HG02885 (cell line): ENCODE measurements around the gene HDAC7.

Experiments
- ATAC-seq: cut with Tn5 transposase; IDR thresholded peaks from one replicate; pipeline ENCODE4 v1.9.1; 2021; ENCODE audit warnings: mild to moderate bottlenecking; ENCODE audit not compliant: unreplicated experiment, poor library complexity

The HDAC7 gene

GRCh38 chr12:47819896-47820630 lies at the start of gene HDAC7:
TSS of gene HDAC7 (minus strand) at chr12:47819903. CDS start at chr12:47819785, 118 bp downstream.
- ATAC-seq = peak; percentile 48

DNA sequence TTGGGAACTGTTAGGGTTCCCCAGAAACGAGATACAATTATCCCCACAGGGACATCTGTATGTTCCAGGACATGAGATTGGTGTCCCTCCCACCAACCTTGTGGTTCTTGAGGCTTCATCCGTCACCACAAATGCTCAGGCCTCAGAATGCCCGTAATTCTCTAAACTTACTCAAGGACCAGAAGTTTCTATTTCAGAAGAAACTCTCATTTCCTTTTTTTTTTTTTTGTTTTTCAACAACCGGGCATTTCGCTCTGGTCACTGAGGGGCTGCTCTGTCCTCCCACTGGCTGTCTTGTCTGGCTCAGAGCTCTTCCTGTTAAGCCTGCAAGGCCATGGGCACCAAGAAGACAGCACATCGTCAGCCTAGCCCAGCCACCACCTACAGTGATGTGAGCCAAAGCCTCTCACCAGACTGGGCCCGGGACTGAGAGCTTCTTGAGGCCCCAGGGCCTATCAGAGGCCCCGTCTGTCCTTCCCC lies 48.9 kb upstream of the HDAC7 start:
- ATAC-seq = peak; percentile 78

GRCh38 chr12:47868041-47868440 lies 48.3 kb upstream of the HDAC7 start:
- ATAC-seq = peak; percentile 24

DNA sequence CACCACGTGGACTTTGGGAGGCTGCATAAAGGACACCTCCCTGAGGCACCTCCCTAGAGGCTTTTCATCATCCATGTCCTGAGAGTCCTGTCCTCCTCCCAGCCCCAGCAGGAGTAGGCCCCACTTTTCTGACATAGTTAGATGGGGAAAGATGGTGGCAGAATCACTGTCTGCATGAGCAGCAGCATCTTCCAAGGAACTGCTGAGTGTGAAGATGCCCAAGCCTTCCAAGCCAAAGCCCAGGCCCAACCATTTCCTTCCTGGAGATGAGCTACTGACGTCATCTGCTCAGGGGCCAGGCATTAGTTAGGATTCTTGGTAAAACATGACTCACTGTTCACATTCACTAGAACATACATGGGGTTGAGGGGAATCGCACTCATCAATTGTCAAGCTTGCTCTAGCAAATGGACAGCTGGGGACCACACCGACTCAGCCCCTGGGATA lies 47.8 kb upstream of the HDAC7 start:
- no peak for ATAC-seq

DNA sequence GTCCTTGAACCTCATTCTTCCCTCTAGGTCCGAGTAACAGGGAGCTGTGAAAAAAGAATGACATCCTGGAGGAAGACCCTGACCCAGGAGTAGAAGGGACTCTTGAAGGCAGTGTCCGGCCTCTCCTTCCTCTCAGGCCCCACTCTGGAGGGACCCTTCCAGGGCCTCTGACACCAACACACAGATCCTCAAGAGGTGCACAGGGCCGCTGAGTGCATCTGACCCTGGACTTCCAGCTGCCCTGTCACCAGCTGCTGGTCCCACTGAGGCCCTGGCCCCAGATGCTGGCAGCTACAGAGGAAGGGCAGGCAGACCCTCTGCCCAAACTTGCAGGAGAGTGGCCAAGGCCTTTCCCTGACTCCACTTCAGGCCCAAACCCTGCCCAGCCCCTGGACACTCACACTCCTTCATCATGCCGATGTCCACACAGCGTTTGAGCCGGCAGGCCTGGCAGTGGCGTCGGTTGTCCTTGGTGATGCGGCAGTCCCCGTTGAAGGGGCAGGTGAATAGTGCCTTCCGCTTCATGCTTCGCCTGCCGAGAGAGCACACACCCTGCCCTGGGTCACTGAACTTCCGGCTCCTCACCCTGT lies 45.0 kb upstream of the HDAC7 start:
- ATAC-seq = no peak

DNA sequence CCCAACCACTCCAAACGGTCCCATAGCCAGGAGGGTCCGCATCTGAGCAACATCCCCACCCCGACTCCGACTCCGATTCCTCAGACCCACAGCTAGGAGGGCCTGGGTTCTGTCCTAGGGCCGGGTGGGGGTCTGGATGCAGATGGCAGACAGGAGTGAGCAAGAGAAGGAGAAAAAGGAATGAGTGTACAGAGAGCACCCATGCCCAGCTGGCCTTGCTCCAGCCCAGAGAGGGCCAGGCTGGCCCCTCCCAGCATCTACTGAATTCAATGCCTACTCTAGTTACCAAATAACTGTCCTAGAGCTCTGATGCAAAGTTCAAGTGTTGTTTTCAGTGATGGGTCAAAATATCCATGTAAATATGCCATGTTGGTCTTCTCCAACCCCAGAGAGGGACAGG lies 44.3 kb upstream of the HDAC7 start:
- ATAC-seq = no peak

GRCh38 chr12:47863467-47863866 lies 43.8 kb upstream of the HDAC7 start:
- ATAC-seq = no peak

GRCh38 chr12:47862881-47863280 lies 43.2 kb upstream of the HDAC7 start:
- ATAC-seq = no peak

GRCh38 chr12:47862167-47862750 lies 42.6 kb upstream of the HDAC7 start:
- ATAC-seq = no peak

- no peak for ATAC-seq
These were observed 41.2 kb upstream of the HDAC7 start for GRCh38 chr12:47860873-47861272.

- no peak for ATAC-seq
These were observed 40.7 kb upstream of the HDAC7 start for GRCh38 chr12:47860279-47860841.

- no peak for ATAC-seq
These were observed 39.0 kb upstream of the HDAC7 start for GRCh38 chr12:47858511-47859266.

GRCh38 chr12:47856721-47857575 lies 37.2 kb upstream of the HDAC7 start:
- ATAC-seq = no peak

DNA sequence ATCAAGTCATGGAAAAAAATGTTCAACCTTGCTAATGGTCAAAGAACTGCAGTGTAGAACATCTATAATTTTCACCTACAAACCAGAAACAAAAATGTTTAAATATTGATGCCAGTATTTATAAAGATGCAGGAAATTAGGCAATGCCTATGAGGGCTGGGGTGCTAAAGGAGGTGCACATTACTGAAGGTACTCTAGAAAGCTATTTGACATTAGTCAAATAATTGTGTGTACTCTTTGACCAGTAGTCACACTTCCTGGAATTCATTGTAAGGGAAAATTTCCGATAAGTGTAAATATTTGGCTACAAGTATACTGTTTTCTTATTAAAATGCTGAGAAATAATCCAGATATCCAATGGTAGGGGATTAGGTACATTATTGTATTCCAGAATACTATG lies 36.4 kb upstream of the HDAC7 start:
- no peak for ATAC-seq

DNA sequence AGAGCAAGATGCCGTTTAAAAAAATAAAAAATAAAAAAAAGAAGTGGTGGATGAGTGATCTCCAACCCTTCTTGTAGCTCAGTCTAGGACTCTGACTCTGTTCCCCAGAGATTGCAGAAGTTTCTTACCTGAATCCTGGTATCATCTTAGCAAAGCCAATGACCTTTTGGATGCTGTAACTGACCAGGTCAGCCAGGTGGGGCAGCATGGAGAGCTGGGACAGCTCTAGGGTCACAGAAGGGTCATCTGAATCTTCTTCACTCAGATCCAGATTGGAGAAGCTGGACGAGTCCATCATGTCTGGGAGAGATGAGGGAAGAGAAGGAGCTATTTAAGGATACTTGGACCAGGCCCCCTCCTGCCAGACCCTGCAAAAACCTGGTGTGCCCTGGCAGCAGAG lies 35.8 kb upstream of the HDAC7 start:
- no peak for ATAC-seq

GRCh38 chr12:47854531-47854930 lies 34.8 kb upstream of the HDAC7 start:
- ATAC-seq = no peak

DNA sequence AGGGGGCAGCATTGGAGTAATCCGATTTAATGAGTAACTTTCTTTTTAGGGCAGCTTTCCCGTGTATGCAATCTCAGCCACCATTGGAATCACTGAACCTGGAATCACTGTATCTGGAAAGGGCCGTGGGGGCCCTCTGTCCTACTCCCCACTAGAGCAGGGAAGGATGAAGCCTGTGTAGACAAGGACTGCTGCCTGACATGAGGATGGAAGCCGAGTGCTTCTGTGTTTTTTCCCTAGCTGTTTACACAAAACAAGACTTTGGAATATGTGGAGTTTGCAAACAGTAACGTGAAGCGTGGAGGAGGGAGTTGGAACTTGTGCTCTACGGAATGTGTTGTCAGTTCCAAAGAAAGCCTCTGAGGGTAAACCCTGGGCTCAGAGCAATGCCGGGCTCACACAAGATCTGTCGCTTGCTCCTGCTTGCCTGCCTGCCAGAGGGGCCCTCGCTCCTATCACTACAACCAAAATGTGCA lies 32.4 kb upstream of the HDAC7 start:
- no peak for ATAC-seq

DNA sequence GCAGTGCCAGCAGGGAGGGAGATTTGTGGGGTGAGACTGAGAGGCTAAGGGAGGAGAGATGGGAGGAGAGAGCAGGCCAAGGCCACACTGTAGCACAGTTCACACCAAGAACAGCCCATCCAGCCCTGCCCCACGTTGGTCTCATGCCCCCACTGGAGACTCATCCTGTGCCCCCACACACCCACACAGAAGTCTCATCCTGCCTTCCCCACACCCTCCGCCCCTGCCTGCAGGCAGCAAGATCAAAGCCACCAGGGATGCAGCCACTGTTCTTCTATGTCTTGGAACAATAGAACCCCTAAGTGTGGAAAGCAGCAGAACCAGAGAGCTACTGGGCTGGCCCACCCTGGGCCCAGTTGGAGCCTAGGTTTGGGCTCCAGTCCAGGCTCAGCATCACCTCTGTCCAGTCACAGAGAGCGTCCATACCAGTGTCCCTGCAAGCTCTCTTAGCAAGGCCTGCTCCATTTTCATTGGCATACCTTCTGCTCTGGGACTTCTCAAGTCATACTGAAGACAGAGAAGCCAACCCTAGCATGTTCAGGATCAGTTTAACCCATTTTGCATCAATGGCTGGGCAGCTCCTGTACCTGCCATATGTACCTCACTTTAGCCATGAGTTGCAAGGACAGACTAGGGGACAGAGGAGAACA lies 31.7 kb upstream of the HDAC7 start:
- ATAC-seq = no peak
